HG02970 (cell line): ENCODE results near the gene DLL1.
"Not testable (repeated sequence)": the region's sequence is repeated elsewhere in the genome, so short reads cannot be mapped to it uniquely, and the experiment has no call there.

ENCODE experiments used
- ATAC-seq: cut with Tn5 transposase; IDR thresholded peaks from one replicate; pipeline ENCODE4 v1.9.1; 2021; ENCODE audit warnings: mild to moderate bottlenecking, moderate library complexity, moderate number of reproducible peaks; ENCODE audit not compliant: unreplicated experiment, low FRiP score

Gene DLL1

GRCh38 chr6:170290296-170291128 is at the start of gene DLL1:
Gene DLL1, minus strand, starts transcription at chr6:170291078. Its CDS starts 939 bp downstream, at chr6:170290139.
- ATAC-seq: no peak

- ATAC-seq: not testable (repeated sequence)
Measured at GRCh38 chr6:170335199-170335598, 44.3 kb upstream of the DLL1 start.

- no peak for ATAC-seq
Measured at GRCh38 chr6:170329321-170329720, 38.4 kb upstream of the DLL1 start.

- no peak for ATAC-seq
Measured at GRCh38 chr6:170317718-170318117, 26.8 kb upstream of the DLL1 start.

- ATAC-seq: no peak
Measured at GRCh38 chr6:170317076-170317475, 26.2 kb upstream of the DLL1 start.

- no peak for ATAC-seq
Measured at GRCh38 chr6:170316071-170316470, 25.2 kb upstream of the DLL1 start.

- ATAC-seq: no peak
Measured at GRCh38 chr6:170314983-170315382, 24.1 kb upstream of the DLL1 start.

- ATAC-seq: no peak
Measured at GRCh38 chr6:170313716-170314295, 22.9 kb upstream of the DLL1 start.

GRCh38 chr6:170312876-170313275 is 22.0 kb upstream of the DLL1 start:
- no peak for ATAC-seq

- no peak for ATAC-seq
Measured at GRCh38 chr6:170311696-170312095, 20.8 kb upstream of the DLL1 start.

- no peak for ATAC-seq
Measured at GRCh38 chr6:170308761-170309160, 17.9 kb upstream of the DLL1 start.

- no peak for ATAC-seq
Measured at GRCh38 chr6:170307080-170307545, 16.2 kb upstream of the DLL1 start.

- ATAC-seq: peak; percentile 97
Measured at GRCh38 chr6:170306324-170307079, 15.6 kb upstream of the DLL1 start, which contains the start of gene FAM120B. Gene FAM120B, plus strand, starts transcription at chr6:170306758. Its CDS starts 10,633 bp downstream, at chr6:170317391.

GRCh38 chr6:170305805-170306323 is 15.0 kb upstream of the DLL1 start:
- peak; percentile 9 for ATAC-seq

- no peak for ATAC-seq
Measured at GRCh38 chr6:170301184-170301583, 10.3 kb upstream of the DLL1 start.

- ATAC-seq: no peak
Measured at GRCh38 chr6:170298688-170299087, 7.8 kb upstream of the DLL1 start.

GRCh38 chr6:170297576-170298330 is 6.9 kb upstream of the DLL1 start:
- ATAC-seq: no peak

GRCh38 chr6:170296746-170297575 is 6.1 kb upstream of the DLL1 start:
- no peak for ATAC-seq

GRCh38 chr6:170296423-170296745 is 5.5 kb upstream of the DLL1 start:
- no peak for ATAC-seq
